Neural progenitor cell (in vitro differentiated cells): ENCODE measurements around the gene SLCO4A1. TPM values are rescaled to one million over a fixed set of nuclear protein-coding genes. Genes with fewer than 3 reads are reported as not detected.

Experiments
- DNase-seq: peaks from one replicate; pipeline ENCODE4 v3.0.0-alpha.2; 2016; ENCODE audit warnings: low spot score
- H2AFZ ChIP-seq: fragments of 200-600 bp; sonication (generic); replicated peaks from 2 replicates; pipeline ENCODE4 v1.6.1; 2016; ENCODE audit warnings: antibody characterized with exemption
- H3F3A ChIP-seq: fragments of 200-600 bp; sonication (generic); 2 replicates; pipeline ENCODE4 v1.6.1; 2016; ENCODE audit warnings: antibody characterized with exemption, low read depth
- H3K27ac ChIP-seq: fragments of 200-600 bp; sonication (generic); 2 replicates; pipeline ENCODE4 v1.5.1; 2016; ENCODE audit warnings: mild to moderate bottlenecking
- H3K27me3 ChIP-seq: fragments of 200-600 bp; sonication (generic); 2 replicates; pipeline ENCODE4 v1.6.1; 2016; ENCODE audit warnings: mild to moderate bottlenecking, moderate library complexity
- H3K36me3 ChIP-seq: fragments of 200-600 bp; sonication (generic); 2 replicates; pipeline ENCODE4 v1.5.1; 2016
- H3K4me1 ChIP-seq: fragments of 200-600 bp; sonication (generic); 2 replicates; pipeline ENCODE4 v1.6.1; 2016; ENCODE audit warnings: mixed run types
- H3K4me2 ChIP-seq: fragments of 200-600 bp; sonication (generic); 2 replicates; pipeline ENCODE4 v1.6.1; 2016
- H3K4me3 ChIP-seq: fragments of 200-600 bp; sonication (generic); 2 replicates; pipeline ENCODE4 v1.5.1; 2016
- H3K79me2 ChIP-seq: fragments of 200-600 bp; sonication (generic); 2 replicates; pipeline ENCODE4 v1.6.1; 2016; ENCODE audit warnings: low read depth
- H3K9ac ChIP-seq: fragments of 200-600 bp; sonication (generic); 2 replicates; pipeline ENCODE4 v1.6.1; 2016
- H3K9me3 ChIP-seq: fragments of 200-600 bp; sonication (generic); 2 replicates; pipeline ENCODE4 v1.5.1; 2016; ENCODE audit warnings: low read depth
- H4K20me1 ChIP-seq: fragments of 200-600 bp; sonication (generic); 2 replicates; pipeline ENCODE4 v1.6.1; 2016; ENCODE audit warnings: low read depth
- H3K27ac Mint-ChIP-seq: 3 replicates; pipeline ENCODE4 v1.8.0; 2021; ENCODE audit warnings: mixed read lengths
- H3K27me3 Mint-ChIP-seq: 2 replicates; pipeline ENCODE4 v1.8.0; 2022; ENCODE audit warnings: low read depth, mild to moderate bottlenecking, inconsistent platforms, moderate library complexity, mixed read lengths; ENCODE audit not compliant: insufficient read depth
- H3K36me3 Mint-ChIP-seq: 3 replicates; pipeline ENCODE4 v1.8.0; 2021; ENCODE audit warnings: mixed read lengths
- H3K4me1 Mint-ChIP-seq: 3 replicates; pipeline ENCODE4 v1.8.0; 2021; ENCODE audit warnings: mixed read lengths
- H3K4me3 Mint-ChIP-seq: 3 replicates; pipeline ENCODE4 v1.8.0; 2021; ENCODE audit warnings: mild to moderate bottlenecking, moderate library complexity, mixed read lengths
- H3K9me3 Mint-ChIP-seq: 3 replicates; pipeline ENCODE4 v1.8.0; 2020; ENCODE audit warnings: mixed read lengths
- EZH2 ChIP-seq: fragments of 200-600 bp; sonication (generic); IDR thresholded peaks from 2 replicates; pipeline ENCODE4 v1.6.1; 2017; ENCODE audit warnings: antibody characterized with exemption, mild to moderate bottlenecking, moderate library complexity
- EZH2phosphoT487 ChIP-seq: fragments of 200-600 bp; sonication (generic); IDR thresholded peaks from 2 replicates; pipeline ENCODE4 v1.6.1; 2017; ENCODE audit warnings: antibody characterized with exemption
- total RNA-seq: library from RNA; depleted of rRNA; stranded (reverse); fragments of >200 nt; gene quantifications from 2 replicates; pipeline ENCODE4 v1.2.3, GENCODE V29; 2015; ENCODE audit warnings: low replicate concordance
- TF ChIP-seq, protein P1 (sequence below): fragments of 200-600 bp; sonication (generic); IDR thresholded peaks from 2 replicates; pipeline ENCODE4 v1.5.1; 2017; ENCODE audit warnings: antibody characterized with exemption, mild to moderate bottlenecking

The SLCO4A1 gene
- total RNA-seq, 1 donor from 2014 or later, result 0.88 TPM

DNA sequence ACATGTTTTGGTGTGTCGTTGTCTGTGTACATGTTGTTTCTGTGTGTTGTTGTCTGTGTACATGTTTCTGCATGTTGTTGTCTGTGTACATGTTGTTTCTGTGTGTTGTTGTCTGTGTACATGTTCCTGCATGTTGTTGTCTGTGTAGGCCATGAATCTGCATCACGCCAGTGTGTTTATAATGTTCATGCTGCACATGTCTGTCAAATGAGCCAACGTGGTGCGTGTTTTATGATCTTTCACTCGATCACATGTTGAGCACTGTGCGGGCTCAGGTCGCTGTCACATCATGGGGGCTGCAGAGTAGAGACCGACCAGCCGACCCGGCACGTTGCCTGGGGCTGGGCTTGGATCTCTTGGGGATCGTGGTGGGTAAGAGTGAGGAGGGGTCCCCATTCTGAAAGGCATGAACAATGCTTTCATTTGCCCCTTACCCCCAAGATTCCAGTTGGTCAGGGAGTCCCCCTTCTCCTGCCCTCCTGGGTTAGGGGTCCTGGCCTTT, 26.5 kb upstream of the SLCO4A1 start:
- Histone ChIP-seq H3K4me2 (no peak overlapping the region), H3K79me2 (no peaks in the 10 kb centered on the region), H4K20me1 (no peaks in the 10 kb centered on the region), H3K27ac (no peak overlapping the region), H3K4me1 (peaks cover 9% of the 10 kb centered on the region), H2AFZ (no peak overlapping the region), H3K36me3 (no peaks in the 10 kb centered on the region), H3F3A (no peaks in the 10 kb centered on the region), H3K9ac (no peak overlapping the region), H3K4me3 (no peak overlapping the region), H3K27me3 (no peaks in the 10 kb centered on the region), H3K9me3 (no peaks in the 10 kb centered on the region)
- Mint-ChIP-seq H3K9me3 (peaks cover 6% of the 10 kb centered on the region), H3K36me3 (no peaks in the 10 kb centered on the region), H3K4me3 (no peak overlapping the region), H3K27me3 (peaks cover 8% of the 10 kb centered on the region), H3K27ac (no peak overlapping the region), H3K4me1 (peaks cover 8% of the 10 kb centered on the region)
- no peak for TF ChIP-seq EZH2
- TF ChIP-seq, protein P1, sequence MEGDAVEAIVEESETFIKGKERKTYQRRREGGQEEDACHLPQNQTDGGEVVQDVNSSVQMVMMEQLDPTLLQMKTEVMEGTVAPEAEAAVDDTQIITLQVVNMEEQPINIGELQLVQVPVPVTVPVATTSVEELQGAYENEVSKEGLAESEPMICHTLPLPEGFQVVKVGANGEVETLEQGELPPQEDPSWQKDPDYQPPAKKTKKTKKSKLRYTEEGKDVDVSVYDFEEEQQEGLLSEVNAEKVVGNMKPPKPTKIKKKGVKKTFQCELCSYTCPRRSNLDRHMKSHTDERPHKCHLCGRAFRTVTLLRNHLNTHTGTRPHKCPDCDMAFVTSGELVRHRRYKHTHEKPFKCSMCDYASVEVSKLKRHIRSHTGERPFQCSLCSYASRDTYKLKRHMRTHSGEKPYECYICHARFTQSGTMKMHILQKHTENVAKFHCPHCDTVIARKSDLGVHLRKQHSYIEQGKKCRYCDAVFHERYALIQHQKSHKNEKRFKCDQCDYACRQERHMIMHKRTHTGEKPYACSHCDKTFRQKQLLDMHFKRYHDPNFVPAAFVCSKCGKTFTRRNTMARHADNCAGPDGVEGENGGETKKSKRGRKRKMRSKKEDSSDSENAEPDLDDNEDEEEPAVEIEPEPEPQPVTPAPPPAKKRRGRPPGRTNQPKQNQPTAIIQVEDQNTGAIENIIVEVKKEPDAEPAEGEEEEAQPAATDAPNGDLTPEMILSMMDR, result no peak
- no peak for TF ChIP-seq EZH2phosphoT487
- no peak for DNase-seq

- H4K20me1 ChIP-seq, result no peaks in the 10 kb centered on the region
Observed at GRCh38 chr20:62616728-62617621, 25.3 kb upstream of the SLCO4A1 start.

DNA sequence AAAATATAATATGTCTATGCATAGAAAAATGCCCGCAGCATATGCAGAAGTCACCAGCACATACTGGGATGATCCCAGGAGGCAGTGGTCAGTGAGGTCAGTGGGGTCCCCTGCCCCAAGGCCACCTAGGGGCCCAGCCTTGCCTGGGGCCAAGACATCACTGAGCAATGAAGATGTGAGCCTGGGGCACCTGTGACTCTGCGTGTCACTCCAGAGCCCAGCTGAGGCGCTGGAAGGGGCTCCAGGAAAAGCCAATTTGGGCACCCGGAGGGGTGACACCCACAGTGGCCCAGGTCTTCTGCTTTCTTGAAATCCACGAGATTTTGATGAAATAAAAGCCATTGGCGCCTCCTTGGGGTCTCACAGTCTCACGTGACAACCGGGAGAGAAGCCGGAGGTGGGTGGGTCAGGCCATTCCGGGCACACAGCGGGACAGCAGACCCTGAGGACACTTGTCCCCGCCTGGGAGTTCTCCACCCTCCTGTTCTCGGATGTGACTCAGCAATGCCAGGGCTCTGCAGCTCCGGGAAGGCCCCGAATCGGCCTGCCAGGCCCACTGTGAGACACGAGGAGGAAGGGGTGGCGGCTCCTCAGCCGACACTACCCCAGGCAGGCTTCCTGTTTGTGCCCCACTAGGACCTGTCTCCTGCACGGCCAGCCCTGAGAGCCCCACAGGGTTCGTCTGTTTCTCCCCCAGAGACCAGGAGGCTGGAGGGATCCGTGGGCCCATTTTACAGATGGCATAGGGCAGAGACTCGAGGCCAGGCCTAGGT, 24.4 kb upstream of the SLCO4A1 start:
- TF ChIP-seq EZH2 (no peak), EZH2phosphoT487 (no peak)
- TF ChIP-seq, protein P1, result no peak
- Mint-ChIP-seq H3K4me3 (no peak overlapping the region), H3K27me3 (peaks cover 6% of the 10 kb centered on the region), H3K4me1 (peaks cover 8% of the 10 kb centered on the region), H3K36me3 (no peaks in the 10 kb centered on the region), H3K27ac (no peak overlapping the region), H3K9me3 (peaks cover 4% of the 10 kb centered on the region)
- Histone ChIP-seq H3K4me3 (no peak overlapping the region), H3K9me3 (no peaks in the 10 kb centered on the region), H3K9ac (no peak overlapping the region), H3K36me3 (no peaks in the 10 kb centered on the region), H2AFZ (no peak overlapping the region), H4K20me1 (no peaks in the 10 kb centered on the region), H3K27ac (no peak overlapping the region), H3K79me2 (no peaks in the 10 kb centered on the region), H3K4me1 (peaks cover 9% of the 10 kb centered on the region), H3K27me3 (no peaks in the 10 kb centered on the region), H3F3A (no peaks in the 10 kb centered on the region), H3K4me2 (no peak overlapping the region)
- DNase-seq, result no peak

More at GRCh38 chr20:62616728-62617621, 25.3 kb upstream of the SLCO4A1 start:
- Histone ChIP-seq H3K4me2 (no peak overlapping the region), H3K79me2 (no peaks in the 10 kb centered on the region), H3K9ac (no peak overlapping the region), H3K9me3 (no peaks in the 10 kb centered on the region), H3K27ac (no peak overlapping the region), H3K27me3 (no peaks in the 10 kb centered on the region), H3K4me1 (peaks cover 9% of the 10 kb centered on the region), H3K4me3 (no peak overlapping the region), H3F3A (no peaks in the 10 kb centered on the region), H2AFZ (no peak overlapping the region), H3K36me3 (no peaks in the 10 kb centered on the region)
- H3K36me3 Mint-ChIP-seq, result no peaks in the 10 kb centered on the region
- TF ChIP-seq, protein P1, result peak; percentile 94
- TF ChIP-seq EZH2phosphoT487, result no peak
- peak; percentile 79 for DNase-seq
- H3K4me1 Mint-ChIP-seq, result peaks cover 8% of the 10 kb centered on the region
- no peak overlapping the region for H3K27ac Mint-ChIP-seq
- H3K27me3 Mint-ChIP-seq, result peaks cover 6% of the 10 kb centered on the region
- H3K9me3 Mint-ChIP-seq, result peaks cover 6% of the 10 kb centered on the region
- no peak overlapping the region for H3K4me3 Mint-ChIP-seq
